ENCODE measurements around the gene HOXC12.

Gene HOXC12

GRCh38 chr12:53972152-53972702, 17.5 kb downstream of the HOXC12 start:
- DNase-seq (ENCODE audit: low read depth, low spot score), result no peak

GRCh38 chr12:53972722-53973235, 18.1 kb downstream of the HOXC12 start, which contains the start of gene HOXC11:
TSS of gene HOXC11 (plus strand) at chr12:53973126. CDS start at chr12:53973242, 116 bp downstream.
- DNase-seq (ENCODE audit: low read depth, low spot score), result no peak

- no peak for DNase-seq (ENCODE audit: low read depth, low spot score)
Measured at GRCh38 chr12:53973236-53974042, 18.7 kb downstream of the HOXC12 start.

- no peak for DNase-seq (ENCODE audit: low read depth, low spot score)
Measured at GRCh38 chr12:53974084-53975063, 19.7 kb downstream of the HOXC12 start, which contains the start of gene HOTAIR. TSS of gene HOTAIR (minus strand) at chr12:53974954.

- no peak for DNase-seq (ENCODE audit: low read depth, low spot score)
Measured at GRCh38 chr12:53975064-53975471, 20.4 kb downstream of the HOXC12 start.

GRCh38 chr12:53975479-53976152, 20.9 kb downstream of the HOXC12 start:
- no peak for DNase-seq (ENCODE audit: low read depth, low spot score)

GRCh38 chr12:53976172-53976822, 21.6 kb downstream of the HOXC12 start:
- DNase-seq (ENCODE audit: low read depth, low spot score), result no peak

- no peak for DNase-seq (ENCODE audit: low read depth, low spot score)
Measured at GRCh38 chr12:53976823-53977595, 22.3 kb downstream of the HOXC12 start.

- no peak for DNase-seq (ENCODE audit: low read depth, low spot score)
Measured at GRCh38 chr12:53977596-53978445, 23.1 kb downstream of the HOXC12 start.

GRCh38 chr12:53978477-53979356, 24.0 kb downstream of the HOXC12 start:
- DNase-seq (ENCODE audit: low read depth, low spot score), result no peak

GRCh38 chr12:53980104-53980801, 25.6 kb downstream of the HOXC12 start:
- DNase-seq (ENCODE audit: low read depth, low spot score), result no peak

GRCh38 chr12:53980802-53981496, 26.2 kb downstream of the HOXC12 start:
- no peak for DNase-seq (ENCODE audit: low read depth, low spot score)

- DNase-seq (ENCODE audit: low read depth, low spot score), result no peak
Measured at GRCh38 chr12:53981634-53982565, 27.2 kb downstream of the HOXC12 start.

- DNase-seq (ENCODE audit: low read depth, low spot score), result no peak
Measured at GRCh38 chr12:53982648-53983567, 28.2 kb downstream of the HOXC12 start.

Data from brain pericyte (primary cell).